Karpas-422 (cell line): Measurements from ENCODE around the gene PALM. TPM values are rescaled to one million over a fixed set of nuclear protein-coding genes. Genes with fewer than 3 reads are reported as not detected.

Experiments
- DNase-seq: peaks from one replicate; pipeline ENCODE4 v3.0.0-alpha.2; 2015
- H2AFZ ChIP-seq: fragments of 200-600 bp; sonication (generic); 2 replicates; pipeline ENCODE4 v1.6.1; 2014; ENCODE audit warnings: antibody characterized with exemption, low read length, mixed read lengths
- H3K27ac ChIP-seq: fragments of 200-600 bp; sonication (generic); 2 replicates; pipeline ENCODE4 v1.5.1; 2014; ENCODE audit warnings: mild to moderate bottlenecking, low read length, moderate library complexity
- H3K27me3 ChIP-seq: fragments of 200-600 bp; sonication (generic); 2 replicates; pipeline ENCODE4 v1.6.1; 2014; ENCODE audit warnings: low read length, mixed read lengths
- H3K36me3 ChIP-seq: fragments of 200-600 bp; sonication (generic); 2 replicates; pipeline ENCODE4 v1.6.1; 2014; ENCODE audit warnings: low read length, mixed read lengths; ENCODE audit not compliant: insufficient read depth
- H3K4me1 ChIP-seq: fragments of 200-600 bp; sonication (generic); 2 replicates; pipeline ENCODE4 v1.6.1; 2014; ENCODE audit warnings: mild to moderate bottlenecking, low read length, mixed read lengths
- H3K4me2 ChIP-seq: fragments of 200-600 bp; sonication (generic); 2 replicates; pipeline ENCODE4 v1.6.1; 2014; ENCODE audit warnings: low read length, low read depth, mild to moderate bottlenecking; ENCODE audit not compliant: poor library complexity, severe bottlenecking
- H3K4me3 ChIP-seq: fragments of 200-600 bp; sonication (generic); 2 replicates; pipeline ENCODE4 v1.5.1; 2014; ENCODE audit warnings: mild to moderate bottlenecking, antibody characterized with exemption, low read length, mixed read lengths
- H3K79me2 ChIP-seq: fragments of 200-600 bp; sonication (generic); 2 replicates; pipeline ENCODE4 v1.6.1; 2014; ENCODE audit warnings: mild to moderate bottlenecking, low read length, mixed read lengths
- H3K9ac ChIP-seq: fragments of 200-600 bp; sonication (generic); 2 replicates; pipeline ENCODE4 v1.6.0; 2014; ENCODE audit warnings: low read length
- H3K9me2 ChIP-seq: fragments of 200-600 bp; sonication (generic), shearing (Covaris generic); replicated peaks from 2 replicates; pipeline ENCODE4 v1.6.0; 2014; ENCODE audit warnings: mild to moderate bottlenecking, low read length, moderate library complexity; ENCODE audit not compliant: insufficient read depth
- H3K9me3 ChIP-seq: fragments of 300-700, 200-600 bp; sonication (generic); 2 replicates; pipeline ENCODE4 v1.6.1; 2014; ENCODE audit warnings: low read length, mixed read lengths
- H4K20me1 ChIP-seq: fragments of 200-600 bp; sonication (generic); 2 replicates; pipeline ENCODE4 v1.6.1; 2014; ENCODE audit warnings: mild to moderate bottlenecking, antibody characterized with exemption, low read length, low read depth; ENCODE audit not compliant: insufficient read depth
- total RNA-seq: library from RNA; depleted of rRNA; stranded (reverse); fragments of >200 nt; shearing (Covaris generic); gene quantifications from 2 replicates; pipeline ENCODE4 v1.2.3, GENCODE V29; 2014; ENCODE audit warnings: low replicate concordance

PALM gene
- total RNA-seq, 1 experiment from 2014 or later: 3.5 TPM

DNA sequence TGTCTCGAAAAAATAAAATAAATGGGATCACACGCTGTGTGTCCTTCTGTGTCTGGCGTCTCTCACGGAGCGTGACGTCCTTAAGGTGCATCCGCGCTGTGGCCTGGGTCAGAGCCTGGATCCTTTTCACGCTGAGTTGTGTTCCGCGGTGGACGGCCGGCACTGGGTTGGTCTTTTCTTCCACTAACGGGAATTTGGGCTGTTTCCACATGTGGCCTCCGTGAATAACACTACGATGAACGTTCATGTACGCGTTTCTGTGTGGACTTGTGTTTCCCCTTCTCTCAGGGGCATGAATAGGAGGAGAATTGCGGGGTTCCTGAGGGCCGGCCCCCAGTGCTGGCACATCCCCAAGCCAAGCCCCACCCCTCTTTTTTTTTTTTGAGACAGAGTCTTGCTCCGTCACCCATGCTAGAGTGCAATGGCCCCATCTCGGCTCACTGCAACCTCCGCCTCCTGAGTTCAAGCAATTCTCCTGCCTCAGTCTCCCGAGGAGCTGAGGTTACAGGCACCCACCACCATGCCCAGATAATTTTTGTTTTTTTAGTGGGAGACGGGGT is 82.4 kb downstream of the PALM start:
- H2AFZ ChIP-seq: no peak overlapping the region
- no peaks in the 10 kb centered on the region for H4K20me1 ChIP-seq
- DNase-seq: no peak
- H3K9me2 ChIP-seq: no peaks in the 10 kb centered on the region
- no peak overlapping the region for H3K27ac ChIP-seq
- H3K27me3 ChIP-seq: no peaks in the 10 kb centered on the region
- H3K9me3 ChIP-seq: no peaks in the 10 kb centered on the region
- H3K4me1 ChIP-seq: no peaks in the 10 kb centered on the region
- H3K4me3 ChIP-seq: no peak overlapping the region
- no peaks in the 10 kb centered on the region for H3K79me2 ChIP-seq
- no peaks in the 10 kb centered on the region for H3K36me3 ChIP-seq
- no peak overlapping the region for H3K4me2 ChIP-seq
- H3K9ac ChIP-seq: no peak overlapping the region

DNA sequence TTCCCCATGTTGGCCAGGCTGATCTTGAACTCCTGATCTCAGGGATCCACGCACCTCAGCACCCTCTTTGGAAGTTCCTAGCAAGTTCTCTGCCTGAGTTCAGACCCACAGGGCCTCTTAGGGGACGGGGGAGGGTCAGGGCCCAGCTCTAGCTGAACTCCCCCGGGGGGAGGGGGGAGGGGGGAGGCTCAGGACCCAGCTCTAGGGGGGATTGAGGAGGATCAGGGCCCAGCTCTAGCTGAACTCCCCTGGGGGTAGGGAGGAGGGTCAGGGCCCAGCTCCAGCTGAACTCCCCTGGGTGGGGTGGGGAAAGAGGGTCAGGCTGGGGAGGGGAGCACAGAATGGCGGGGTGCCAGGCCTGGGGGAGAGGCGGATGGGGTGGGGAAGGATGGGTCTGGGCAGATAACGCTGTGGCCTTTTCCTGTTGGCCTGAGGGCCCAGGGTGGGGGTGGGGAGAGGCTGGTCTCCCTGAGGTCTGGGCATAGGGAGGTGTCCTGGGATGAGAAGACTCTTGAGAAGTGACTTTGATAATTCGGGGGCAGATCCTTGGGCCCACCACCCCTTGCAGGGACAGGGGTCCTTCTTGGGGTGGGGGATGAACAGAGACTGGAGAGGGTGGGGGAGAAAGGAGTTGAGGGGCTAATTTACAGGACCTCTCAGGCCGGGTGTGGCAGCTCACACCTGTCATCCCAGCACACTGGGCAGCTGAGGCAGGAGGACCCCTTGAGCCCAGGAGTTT is 83.0 kb downstream of the PALM start:
- H3K27ac ChIP-seq: no peak overlapping the region
- H3K9ac ChIP-seq: no peak overlapping the region
- no peaks in the 10 kb centered on the region for H3K9me3 ChIP-seq

DNA sequence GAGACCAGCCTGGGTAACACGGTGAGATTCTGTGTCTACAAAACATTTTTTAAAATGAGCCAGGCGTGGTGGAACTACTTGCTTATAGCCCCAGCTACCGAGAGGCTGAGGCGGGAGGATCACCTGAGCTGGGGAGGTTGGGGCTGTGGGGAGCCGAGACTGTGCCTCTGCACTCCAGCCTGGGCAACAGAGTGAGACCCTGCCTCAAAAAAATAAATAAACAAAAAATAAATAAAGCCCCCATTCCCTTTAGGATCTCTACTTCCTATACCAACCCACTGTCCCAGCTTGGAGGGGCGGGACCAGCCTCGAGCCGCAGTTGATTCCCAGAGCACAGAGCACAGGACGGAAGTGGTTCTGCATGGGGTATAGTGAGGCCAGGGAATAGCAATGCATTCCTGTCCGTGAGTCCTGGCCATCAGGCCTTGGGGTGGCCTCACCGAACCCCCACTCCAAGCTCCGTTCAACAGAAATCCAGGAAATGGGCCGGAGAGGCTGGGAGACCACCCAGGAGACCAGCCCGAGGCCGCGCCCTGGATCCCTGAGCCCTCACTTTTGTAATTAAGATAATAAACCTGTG is 83.7 kb downstream of the PALM start:
- no peaks in the 10 kb centered on the region for H4K20me1 ChIP-seq
- H3K4me2 ChIP-seq: no peak overlapping the region
- H3K9me2 ChIP-seq: no peaks in the 10 kb centered on the region
- no peaks in the 10 kb centered on the region; the same call in 1 of the 2 replicates for H3K4me1 ChIP-seq
- no peaks in the 10 kb centered on the region for H3K79me2 ChIP-seq
- no peak overlapping the region for H3K27ac ChIP-seq
- no peak for DNase-seq
- no peaks in the 10 kb centered on the region for H3K36me3 ChIP-seq
- H3K9ac ChIP-seq: no peak overlapping the region
- H3K4me3 ChIP-seq: no peak overlapping the region
- H3K27me3 ChIP-seq: no peaks in the 10 kb centered on the region
- no peak overlapping the region for H2AFZ ChIP-seq
- H3K9me3 ChIP-seq: no peaks in the 10 kb centered on the region

More for the DNA sequence above, 83.0 kb downstream of the PALM start:
- Histone ChIP-seq H3K36me3 (no peaks in the 10 kb centered on the region), H4K20me1 (no peaks in the 10 kb centered on the region), H3K4me3 (no peak overlapping the region), H3K9me2 (no peaks in the 10 kb centered on the region), H3K4me2 (no peak overlapping the region), H2AFZ (no peak overlapping the region), H3K4me1 (no peaks in the 10 kb centered on the region; the same call in 1 of the 2 replicates), H3K79me2 (no peaks in the 10 kb centered on the region), H3K27me3 (no peaks in the 10 kb centered on the region)
- DNase-seq: no peak

DNA sequence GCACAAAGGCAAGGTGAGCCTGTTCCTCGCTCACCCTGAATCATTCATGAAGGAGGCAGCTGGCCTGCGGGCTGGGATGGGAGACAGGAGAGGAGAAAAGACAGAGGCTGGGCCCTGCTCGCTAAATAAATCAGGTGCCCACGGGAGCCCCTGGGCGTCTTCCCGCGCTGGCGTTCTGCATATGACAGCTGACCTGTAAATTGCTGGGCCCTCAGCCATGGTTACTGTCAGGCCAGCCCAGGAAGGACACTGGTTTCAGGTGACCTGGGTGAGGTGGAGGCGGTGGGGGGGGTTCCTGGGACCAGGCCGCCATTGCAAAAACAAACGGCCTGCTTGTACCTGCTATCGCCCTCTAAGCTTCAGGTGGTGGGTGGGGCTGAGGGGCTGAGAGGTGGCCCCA is 85.1 kb downstream of the PALM start:
- Histone ChIP-seq H3K4me2 (no peak overlapping the region), H3K4me1 (peaks cover 3% of the 10 kb centered on the region), H3K9me3 (no peaks in the 10 kb centered on the region), H2AFZ (no peak overlapping the region), H3K27ac (no peak overlapping the region), H3K9me2 (no peaks in the 10 kb centered on the region), H4K20me1 (peaks cover 9% of the 10 kb centered on the region), H3K9ac (no peak overlapping the region), H3K36me3 (peaks cover 8% of the 10 kb centered on the region), H3K27me3 (no peaks in the 10 kb centered on the region), H3K79me2 (peaks cover 10% of the 10 kb centered on the region), H3K4me3 (no peak overlapping the region)
- DNase-seq: no peak

DNA sequence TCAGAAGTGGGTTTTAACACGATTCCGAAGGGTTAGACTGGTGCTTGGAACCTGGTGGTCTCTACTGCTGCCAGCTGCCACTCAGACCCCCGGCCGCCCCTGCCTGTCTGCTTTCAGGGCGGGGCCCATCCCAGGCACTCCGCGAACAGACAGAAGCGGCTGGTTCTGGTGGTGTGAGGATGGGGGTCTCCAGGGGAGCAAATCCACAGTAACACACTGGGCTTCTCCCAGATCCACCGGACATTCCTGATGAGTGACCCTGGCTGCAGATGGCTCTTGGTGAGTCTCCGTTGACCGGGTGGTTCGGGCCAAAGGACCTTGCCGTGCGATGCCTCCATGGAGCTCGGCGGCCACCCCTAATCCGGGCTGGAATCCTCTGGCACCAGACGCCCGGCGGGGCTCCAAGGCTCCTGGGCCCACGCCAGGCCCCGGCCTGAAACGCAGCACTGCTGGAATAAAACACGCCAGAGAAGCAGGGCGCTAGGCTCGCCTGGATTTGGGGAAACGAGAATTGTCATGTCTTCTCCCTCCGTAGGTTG is 86.4 kb downstream of the PALM start:
- Histone ChIP-seq H3K4me3 (no peak overlapping the region), H3K9ac (no peak overlapping the region), H3K27ac (no peak overlapping the region), H3K4me2 (no peak overlapping the region), H3K9me3 (no peaks in the 10 kb centered on the region), H4K20me1 (peaks cover 23% of the 10 kb centered on the region), H2AFZ (no peak overlapping the region), H3K79me2 (peaks cover 23% of the 10 kb centered on the region), H3K36me3 (peaks cover 20% of the 10 kb centered on the region), H3K27me3 (no peaks in the 10 kb centered on the region), H3K4me1 (peaks cover 13% of the 10 kb centered on the region), H3K9me2 (no peaks in the 10 kb centered on the region)
- no peak for DNase-seq

DNA sequence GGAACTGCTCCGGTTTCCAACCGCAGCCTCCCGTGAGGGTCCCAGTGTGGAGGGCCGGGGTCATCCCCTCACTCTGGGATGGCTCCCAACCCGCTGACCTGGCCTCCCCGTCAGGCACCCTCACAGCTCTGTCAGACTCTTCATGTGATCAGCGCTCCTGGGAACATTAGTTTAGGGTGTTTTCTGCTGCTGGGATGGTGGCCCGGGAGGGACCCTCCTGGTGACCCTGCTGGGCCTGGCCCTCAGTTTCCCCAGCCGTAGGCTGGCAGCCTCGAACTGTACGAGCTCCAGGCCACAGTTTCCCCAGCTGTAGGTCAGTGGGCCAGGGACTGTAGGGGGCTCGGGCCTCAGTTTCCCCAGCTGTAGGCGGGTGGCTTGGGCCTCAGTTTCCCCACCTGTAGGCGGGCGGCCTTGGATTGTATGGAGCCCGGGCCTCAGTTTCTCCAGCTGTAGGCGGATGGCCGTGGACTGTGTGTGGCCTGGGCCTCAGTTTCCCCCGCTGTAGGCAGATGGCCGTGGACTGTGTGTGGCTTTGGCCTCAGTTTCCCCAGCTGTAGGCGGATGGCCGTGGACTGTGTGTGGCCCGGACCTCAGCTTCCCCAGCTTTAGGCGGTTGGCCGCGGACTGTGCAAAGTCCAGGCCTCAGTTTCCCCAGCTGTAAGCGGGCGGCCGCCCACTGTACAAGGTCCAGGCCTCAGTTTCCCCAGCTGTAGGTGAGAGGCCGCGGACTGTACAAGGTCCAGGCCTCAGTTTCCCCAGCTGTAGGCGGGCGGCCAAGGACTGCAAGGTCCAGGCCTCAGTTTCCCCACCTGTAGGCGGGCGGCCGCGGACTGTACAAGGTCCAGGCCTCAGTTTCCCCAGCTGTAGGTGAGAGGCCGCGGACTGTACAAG is 87.2 kb downstream of the PALM start:
- peaks cover 31% of the 10 kb centered on the region for H3K79me2 ChIP-seq
- peaks cover 25% of the 10 kb centered on the region for H3K36me3 ChIP-seq
- no peaks in the 10 kb centered on the region for H3K27me3 ChIP-seq
- H3K4me3 ChIP-seq: peak overlapping the region; percentile 64
- H3K9me3 ChIP-seq: no peaks in the 10 kb centered on the region
- DNase-seq: peak; percentile 43
- peak overlapping the region; percentile 69; the same call in 1 of the 2 replicates for H3K9ac ChIP-seq
- H3K9me2 ChIP-seq: no peaks in the 10 kb centered on the region
- peak overlapping the region; percentile 67 for H3K4me2 ChIP-seq
- no peak overlapping the region for H3K27ac ChIP-seq
- H3K4me1 ChIP-seq: peaks cover 13% of the 10 kb centered on the region
- H4K20me1 ChIP-seq: peaks cover 31% of the 10 kb centered on the region
- peak overlapping the region; percentile 44; the same call in 1 of the 2 replicates for H2AFZ ChIP-seq

DNA sequence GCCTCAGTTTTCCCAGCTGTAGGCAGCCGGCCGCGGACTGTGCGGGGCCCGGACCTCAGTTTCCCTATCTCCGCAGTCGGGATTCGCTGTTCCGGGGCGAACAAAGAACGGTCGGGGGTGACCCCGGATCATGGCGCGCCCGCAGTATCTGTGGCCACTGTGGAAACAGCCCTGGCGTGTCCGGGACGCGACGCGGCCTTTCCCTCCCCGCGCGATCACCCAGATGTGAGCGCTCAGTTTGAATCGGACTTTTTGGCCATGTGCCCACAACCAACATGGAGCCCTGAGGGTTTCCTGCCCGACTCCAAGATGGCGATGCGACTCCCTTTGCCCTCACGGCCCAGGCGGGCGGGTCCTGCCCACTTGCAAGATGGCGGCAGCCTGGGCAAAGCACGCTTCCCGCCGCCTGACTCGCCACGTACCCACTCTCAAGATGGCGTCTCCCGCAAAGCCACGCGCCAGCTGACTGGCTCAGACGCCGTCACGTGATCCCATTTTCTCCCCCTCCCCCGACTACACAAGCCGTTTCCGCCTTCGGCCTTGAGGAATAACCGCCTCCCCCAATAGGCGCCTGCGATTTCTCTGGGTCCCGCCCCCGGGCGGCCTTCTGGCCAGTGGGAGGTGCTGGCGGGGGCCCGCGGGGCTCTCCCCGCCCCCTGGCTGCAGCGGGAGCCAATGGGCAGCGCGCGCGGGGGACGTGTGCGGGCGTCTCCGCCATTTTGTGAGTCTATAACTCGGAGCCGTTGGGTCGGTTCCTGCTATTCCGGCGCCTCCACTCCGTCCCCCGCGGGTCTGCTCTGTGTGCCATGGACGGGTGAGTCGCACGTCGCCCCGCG is 88.2 kb downstream of the PALM start, which contains the start of gene PTBP1:
Gene PTBP1, plus strand, starts transcription at position 761 of the 836 bp plus-strand sequence. Its CDS starts 46 bp downstream, at position 807.
- Histone ChIP-seq H3K36me3 (peaks cover 34% of the 10 kb centered on the region), H3K4me1 (peaks cover 13% of the 10 kb centered on the region), H3K27me3 (no peaks in the 10 kb centered on the region), H3K27ac (peak within 1 kb of the TSS; percentile 82), H3K9me3 (no peaks in the 10 kb centered on the region), H4K20me1 (peaks cover 40% of the 10 kb centered on the region), H3K9me2 (no peaks in the 10 kb centered on the region), H3K79me2 (peaks cover 41% of the 10 kb centered on the region), H3K4me3 (peak within 1 kb of the TSS; percentile 100), H3K4me2 (peak within 1 kb of the TSS; percentile 98), H3K9ac (peak within 1 kb of the TSS; percentile 99), H2AFZ (peak within 1 kb of the TSS; percentile 44; the same call in 1 of the 2 replicates)
- peak; percentile 100 for DNase-seq
